Stimulated activated CD4-positive, alpha-beta T cell treated with anti-CD3 and anti-CD28 coated beads, Interleukin-15, amount 100 ng/mL, for 1 hour (primary cell): ENCODE measurements around the gene KIAA1191.
"Not testable (repeated sequence)": the region's sequence is repeated elsewhere in the genome, so short reads cannot be mapped to it uniquely, and the experiment has no call there.

ENCODE experiments used
- DNase-seq, 2 donors: peaks; one replicate each; pipeline ENCODE4 v3.0.0-alpha.2; 2020; ENCODE audit warnings: low read depth in 1 of 2, low spot score in 1 of 2

Gene KIAA1191

DNA sequence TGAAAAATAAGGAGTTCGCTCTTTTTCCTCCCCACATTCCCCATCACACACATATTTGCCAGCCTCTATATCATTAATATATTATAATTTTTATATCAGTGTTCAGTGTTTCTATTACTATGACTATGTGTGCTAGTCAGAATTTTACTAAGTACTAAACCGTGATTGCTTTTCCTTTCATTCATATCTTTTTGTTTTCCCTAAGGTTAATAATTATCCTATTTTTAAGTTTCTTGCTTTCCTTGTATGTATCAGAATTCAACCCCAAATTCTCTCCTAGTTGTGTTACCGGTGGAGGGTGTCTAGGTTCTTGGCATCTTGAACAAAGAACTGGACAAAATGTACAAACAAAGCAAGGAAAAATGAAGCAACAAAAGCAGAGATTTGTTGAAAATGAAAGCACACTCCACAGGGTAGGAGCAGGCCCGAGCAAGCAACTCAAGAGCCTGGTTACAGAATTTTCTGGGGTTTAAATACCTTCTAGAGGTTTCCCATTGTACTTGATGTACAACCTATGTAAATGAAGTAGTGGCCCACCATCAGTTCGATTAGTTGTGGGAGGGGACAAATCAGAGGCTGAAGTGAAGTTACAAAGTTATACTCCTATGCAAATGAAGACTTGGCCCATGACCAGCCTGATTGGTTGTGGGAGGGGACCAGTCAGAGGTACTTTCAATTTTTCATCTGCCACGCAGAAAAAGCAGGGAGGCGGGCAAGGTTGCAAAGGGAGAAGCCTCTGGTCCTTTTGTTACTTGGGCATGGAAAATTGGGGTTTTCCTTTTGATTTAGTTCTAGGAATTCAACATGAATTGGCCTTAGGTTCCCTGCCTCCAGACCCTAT, 43.8 kb downstream of the KIAA1191 start:
- DNase-seq: no peak

DNA sequence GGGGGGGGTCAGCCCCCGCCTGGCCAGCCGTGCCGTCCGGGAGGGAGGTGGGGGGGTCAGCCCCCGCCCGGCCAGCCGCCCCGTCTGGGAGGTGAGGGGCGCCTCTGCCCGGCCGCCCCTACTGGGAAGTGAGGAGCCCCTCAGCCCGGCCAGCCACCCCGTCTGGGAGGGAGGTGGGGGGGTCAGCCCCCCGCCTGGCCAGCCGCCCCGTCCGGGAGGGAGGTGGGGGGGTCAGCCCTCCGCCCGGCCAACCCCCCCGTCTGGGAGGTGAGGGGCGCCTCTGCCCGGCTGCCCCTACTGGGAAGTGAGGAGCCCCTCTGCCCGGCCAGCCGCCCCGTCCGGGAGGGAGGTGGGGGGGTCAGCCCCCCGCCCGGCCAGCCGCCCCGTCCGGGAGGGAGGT, 56.2 kb downstream of the KIAA1191 start:
- not testable (repeated sequence) for DNase-seq
